GM12891 (cell line): ENCODE results near the gene EPHA10.

Experiments
- POLR2A ChIP-seq: IDR thresholded peaks from 2 replicates; pipeline ENCODE4 v1.6.1; 2011; ENCODE audit warnings: low read depth, low read length, control low read depth
- POLR2AphosphoS5 ChIP-seq: IDR thresholded peaks from 2 replicates; pipeline ENCODE4 v1.6.1; 2011; ENCODE audit warnings: low read depth, low read length, control low read depth

DNA sequence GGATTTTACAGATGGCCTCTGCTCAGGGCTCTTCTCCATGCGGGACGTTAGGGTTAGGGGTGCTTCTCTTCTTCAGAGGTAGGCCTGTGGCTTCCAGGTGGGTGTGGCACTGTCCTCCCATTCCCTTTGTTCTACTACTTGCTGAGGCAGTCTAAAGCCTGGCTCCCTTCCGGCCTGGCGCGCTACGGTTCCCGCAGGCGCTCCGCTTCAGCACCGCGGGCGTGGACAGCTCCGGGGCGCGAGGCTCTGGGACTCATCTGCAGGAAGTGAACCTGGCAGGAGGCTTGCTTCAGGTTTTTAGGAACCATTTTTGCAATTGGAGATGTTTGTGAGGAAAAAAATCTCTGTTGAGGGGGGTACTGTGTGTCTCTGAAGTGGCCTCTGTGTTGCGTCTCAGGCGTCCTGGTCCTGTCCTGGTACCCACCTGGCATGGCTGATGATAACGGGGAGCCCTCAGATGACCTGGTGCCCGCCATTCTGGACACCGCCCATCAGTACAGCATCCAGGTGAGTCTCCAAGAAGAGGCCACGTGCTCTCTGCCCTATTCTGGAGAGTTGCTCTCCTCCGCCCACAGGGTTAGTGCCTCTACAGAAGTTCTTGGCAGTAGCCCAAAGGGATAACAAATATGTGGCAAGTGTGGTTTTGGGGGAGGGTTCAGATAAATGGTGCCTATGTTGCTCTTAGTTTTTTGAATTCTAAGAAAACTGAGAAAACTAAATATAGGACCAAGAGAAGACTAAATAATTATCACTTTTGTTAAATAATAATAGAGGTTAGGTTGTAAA is 30.6 kb upstream of the EPHA10 start:
- TF ChIP-seq POLR2A = no peak
- no peak for TF ChIP-seq POLR2AphosphoS5
